ENCODE measurements around the gene CDC42BPB. TPM values are rescaled to one million over a fixed set of nuclear protein-coding genes. Genes with fewer than 3 reads are reported as not detected.
"Not testable (repeated sequence)": the region's sequence is repeated elsewhere in the genome, so short reads cannot be mapped to it uniquely, and the experiment has no call there.

The CDC42BPB gene
- total RNA-seq, 1 donor from 2014 or later = 131 TPM

DNA sequence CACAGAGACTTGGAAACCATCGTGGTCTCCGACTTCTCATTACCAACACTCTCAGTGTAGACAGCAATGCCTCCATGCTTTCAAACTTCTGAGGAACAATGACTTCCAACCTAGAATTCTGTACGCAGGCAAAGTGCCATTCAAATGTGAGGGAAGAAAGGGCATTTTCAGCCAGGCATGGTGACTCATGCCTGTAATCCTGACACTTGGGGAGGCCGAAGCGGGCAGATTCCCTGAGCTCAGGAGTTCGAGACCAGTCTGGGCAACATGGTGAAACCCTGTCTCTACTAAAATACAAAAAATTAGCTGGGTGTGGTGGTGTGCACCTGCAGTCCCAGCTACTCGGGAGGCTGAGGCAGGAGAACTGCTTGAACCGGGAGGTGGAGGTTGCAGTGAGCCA lies 9.9 kb downstream of the CDC42BPB start:
- not testable (repeated sequence) for DNase-seq (ENCODE audit: low spot score)

DNA sequence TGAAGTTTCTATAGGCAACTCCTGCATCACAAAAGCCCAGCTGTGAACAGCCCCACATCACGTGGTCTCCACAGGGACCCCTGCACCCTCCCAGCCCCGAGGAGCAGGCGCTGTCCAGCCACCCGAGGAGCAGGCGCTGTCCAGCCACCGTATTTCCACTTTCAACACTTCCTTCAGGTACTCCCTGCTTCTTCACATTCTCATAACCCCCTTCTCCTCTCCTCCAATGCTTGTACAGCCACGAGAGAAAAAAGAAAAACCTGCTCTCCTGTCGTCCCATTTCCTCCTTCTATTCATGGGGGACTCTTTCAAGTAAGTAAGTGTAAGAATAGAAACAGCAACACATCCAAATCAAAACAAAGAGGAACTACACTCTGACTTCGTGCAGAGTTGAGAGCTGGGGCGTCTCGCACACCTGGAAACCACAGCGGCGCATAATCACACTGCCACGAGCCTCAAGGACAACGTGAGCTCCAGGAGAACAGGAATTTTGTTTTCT lies 11.9 kb downstream of the CDC42BPB start:
- DNase-seq (ENCODE audit: low spot score) = no peak

DNA sequence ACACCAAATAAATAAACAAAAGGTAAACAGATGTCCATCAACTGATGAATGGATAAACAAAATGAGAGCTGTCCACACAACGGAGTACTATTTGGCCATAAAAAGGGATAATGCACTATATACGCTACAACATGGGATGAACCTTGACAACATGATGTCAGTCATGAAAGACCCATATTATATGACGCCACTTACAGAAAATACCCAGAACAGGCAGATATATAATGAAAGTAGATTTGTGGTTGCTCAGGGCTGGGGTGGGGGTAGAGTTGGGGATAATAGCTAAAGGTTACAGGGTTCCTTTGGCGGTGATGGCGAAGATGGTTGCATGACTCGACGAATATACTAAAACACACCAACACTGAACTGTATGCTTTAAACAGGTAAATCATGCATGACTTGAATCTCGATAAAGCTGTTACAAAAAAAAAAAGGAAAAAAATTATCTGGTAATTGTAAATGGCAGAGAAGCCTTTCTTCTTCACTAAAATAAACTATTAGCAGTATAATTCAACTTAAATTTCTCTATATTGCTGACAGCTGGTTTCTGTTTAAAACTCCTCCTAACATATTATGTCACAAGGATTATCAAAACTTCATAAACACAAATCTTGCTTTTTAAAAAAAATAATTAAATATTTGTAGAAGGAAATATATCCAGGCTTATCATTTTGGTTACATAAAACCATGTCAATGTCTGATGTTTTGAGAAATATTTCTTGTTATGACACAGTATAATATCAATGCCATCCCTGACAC lies 13.9 kb downstream of the CDC42BPB start:
- no peak for DNase-seq (ENCODE audit: low spot score)

DNA sequence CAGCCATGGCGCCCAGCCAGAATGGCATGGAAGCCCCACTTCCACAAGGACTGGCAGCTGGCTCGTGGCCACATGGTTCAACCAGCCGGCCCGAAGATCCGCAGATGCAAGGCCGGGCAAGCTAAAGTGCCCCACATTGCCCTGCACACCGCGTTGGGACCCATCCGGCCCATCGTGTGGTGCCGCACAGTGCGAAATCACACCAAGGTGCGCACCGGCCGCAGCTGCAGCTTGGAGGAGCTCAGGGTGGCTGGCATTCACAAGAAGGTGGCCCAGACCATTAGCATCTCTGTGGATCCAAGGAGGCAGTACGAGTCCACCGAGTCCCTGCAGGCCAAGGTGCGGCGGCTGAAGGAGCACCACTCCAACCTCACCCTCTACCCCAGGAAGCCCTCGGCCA lies 15.9 kb downstream of the CDC42BPB start:
- DNase-seq (ENCODE audit: low spot score) = no peak

DNA sequence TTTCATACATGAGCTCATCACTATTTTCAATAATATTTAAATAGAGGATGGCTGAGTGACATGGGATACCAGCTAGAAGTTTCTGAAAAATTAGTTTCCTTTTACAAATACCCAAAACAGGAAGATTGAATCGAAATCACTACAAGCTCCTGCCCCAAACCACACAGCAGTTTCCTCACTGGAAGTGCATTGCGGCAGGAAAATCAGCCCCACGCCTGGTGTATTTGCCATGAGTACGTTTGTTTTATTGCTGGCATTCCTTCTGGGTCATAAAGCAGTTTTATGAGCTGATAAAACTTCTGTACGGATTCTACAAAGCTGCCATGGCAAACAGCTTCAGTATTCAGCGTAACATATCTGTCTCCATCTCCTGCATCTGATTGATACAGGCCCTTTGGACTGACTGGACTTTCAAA lies 23.7 kb downstream of the CDC42BPB start:
- no peak for DNase-seq (ENCODE audit: low spot score)

DNA sequence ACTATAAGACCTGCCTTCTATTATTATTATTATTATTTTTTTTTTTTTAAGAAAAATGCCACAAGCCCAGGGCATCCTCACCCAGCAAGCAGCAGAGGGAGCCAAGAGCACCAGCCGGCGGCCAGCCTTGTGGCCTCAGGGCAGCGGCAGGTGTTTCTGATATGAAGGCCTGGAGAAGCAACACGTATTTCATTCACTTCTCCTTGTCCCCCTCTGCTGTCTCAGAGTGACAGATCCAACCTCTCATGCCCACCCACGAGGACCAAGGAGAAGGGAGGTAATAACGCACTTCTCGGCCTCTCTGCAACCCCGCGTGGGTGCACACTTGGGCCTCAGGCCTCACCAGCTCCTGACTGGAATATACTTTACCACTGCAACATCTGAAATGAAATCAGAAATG lies 25.4 kb downstream of the CDC42BPB start:
- DNase-seq (ENCODE audit: low spot score) = no peak

DNA sequence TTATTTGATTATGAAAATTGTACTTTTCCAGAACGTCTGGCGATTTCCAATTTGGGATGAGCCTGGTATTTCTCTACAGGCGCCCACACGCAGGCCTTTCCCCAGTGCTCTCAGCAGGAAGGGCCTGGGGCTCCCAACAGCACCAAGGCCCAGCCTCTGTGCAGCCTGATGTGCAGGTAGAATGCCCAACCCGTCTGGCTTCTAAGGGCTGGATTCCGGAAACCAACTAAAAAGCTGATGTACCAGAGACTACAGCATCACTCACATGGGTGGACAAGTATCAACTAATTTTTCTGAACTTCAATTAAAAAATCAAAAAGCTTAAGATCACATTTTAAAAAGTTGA lies 25.8 kb downstream of the CDC42BPB start:
- no peak for DNase-seq (ENCODE audit: low spot score)

DNA sequence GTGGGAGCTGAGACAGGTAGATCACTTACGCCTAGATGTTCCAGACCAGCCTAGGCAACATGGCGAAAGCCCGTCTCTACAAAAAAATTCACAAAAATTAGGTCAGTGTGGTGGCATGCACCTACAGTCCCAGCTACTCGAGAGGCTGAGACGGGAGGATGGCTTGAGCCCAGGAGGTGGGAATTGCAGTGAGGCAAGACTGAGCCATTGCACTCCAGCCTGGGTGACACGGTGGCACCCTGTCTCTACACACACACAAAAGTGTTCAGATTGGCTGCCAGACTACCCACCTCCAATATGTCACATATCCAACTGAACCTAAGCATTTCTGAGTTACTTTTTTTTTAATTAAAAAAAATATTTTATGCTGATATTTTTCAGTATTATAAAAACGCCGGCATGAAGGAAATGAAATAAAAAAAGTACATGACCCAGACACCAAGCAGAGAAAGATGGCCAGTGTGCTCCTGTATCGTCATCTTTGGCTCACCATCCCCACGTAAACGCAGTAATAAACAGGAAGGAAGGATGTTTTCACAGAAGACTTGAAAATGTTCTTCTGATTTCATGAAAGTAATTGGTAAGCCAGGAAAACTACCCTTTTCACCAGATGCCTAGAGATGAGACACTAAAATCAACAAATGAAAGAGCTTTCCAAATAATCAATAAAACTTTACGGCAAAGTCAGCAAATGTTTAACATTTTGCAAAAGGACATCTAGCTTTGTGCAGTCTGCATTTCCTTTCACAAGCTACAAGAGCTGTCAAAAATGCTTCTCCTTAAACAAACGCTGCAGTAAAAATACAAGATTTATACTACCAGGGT lies 26.4 kb downstream of the CDC42BPB start:
- DNase-seq (ENCODE audit: low spot score) = no peak

DNA sequence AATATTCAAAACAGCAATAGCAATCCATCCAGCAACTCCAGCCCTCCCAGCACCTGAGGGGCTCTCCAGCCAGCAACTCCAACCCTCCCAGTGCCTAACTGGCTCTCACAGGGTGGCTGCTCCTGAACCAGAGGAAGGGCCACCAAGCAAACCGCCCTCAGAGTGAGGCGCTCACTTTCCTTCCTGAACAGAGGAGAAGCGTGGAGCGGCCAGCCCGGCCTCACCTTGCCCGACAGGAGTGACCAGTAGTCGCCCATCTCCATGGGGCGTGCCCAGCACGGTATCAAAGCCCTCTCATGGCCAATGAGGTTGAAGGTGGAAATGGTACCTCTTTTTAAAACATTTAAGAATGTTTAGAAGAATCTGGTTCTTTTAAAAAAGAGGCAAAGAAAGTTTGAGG lies 27.4 kb downstream of the CDC42BPB start:
- DNase-seq (ENCODE audit: low spot score) = no peak

DNA sequence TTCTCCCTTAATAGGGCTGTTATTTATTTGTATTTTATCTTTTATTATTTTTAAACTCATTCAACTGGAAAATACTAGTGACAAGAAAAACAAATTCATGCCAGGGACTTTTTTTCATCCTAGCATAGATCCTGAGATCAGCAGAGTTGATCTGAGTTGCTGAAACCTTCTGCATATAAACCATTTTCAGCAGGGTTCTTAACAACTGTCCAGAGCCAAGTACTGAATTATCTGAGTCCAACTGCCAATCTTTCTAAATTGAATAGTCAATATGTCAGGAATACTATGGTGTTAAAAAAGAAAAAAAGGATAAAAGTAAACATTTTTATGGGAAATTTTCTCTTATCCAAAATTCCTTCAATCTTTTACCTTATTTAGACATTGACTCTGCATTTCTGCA lies 28.6 kb downstream of the CDC42BPB start:
- DNase-seq (ENCODE audit: low spot score) = no peak

DNA sequence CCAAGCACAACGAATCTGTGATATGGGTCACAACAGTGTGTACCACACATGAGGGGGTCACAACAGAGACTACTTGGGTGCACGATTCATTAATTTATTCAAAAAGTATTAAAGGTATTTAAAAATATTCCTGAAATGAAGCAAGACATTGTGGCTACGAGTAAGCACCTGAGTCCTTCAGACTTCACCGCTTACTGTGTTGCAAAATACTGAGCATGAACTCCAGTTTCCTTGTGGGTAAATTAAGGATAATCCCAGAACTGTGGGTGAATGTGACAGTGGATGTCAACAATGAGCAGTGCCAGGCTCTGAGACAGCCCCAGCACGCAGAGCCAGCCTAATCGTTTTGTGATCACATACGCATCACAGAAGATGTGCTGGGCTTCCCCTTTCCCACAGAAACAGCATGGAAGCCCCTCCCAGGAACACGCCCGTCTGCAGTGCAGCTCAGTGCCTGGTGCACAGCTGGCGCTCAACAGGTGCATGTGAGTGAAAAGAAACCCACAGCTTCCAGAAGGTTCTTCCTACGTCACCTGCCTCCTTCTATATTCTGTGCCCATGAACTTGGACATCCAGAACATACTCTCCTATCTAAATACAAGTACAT lies 29.1 kb downstream of the CDC42BPB start:
- DNase-seq (ENCODE audit: low spot score) = no peak

DNA sequence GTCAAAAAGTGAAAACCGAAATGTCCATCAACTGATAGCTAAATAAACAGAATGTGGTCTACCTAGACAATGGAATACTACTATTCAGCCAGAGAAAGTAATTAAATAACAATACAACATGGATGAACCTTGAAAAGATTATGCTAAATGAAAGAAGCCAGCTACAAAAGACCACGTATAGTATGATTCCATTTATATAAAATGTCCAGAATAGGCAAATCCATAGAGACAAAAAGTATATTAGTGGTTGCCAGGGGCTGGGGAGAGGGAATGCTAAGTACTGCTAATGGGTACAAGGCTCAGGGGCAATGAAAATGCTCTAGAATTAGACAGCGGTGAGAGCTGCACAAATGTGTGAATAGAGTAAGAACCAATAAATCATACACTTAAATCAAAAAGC lies 29.9 kb downstream of the CDC42BPB start:
- DNase-seq (ENCODE audit: low spot score) = no peak

DNA sequence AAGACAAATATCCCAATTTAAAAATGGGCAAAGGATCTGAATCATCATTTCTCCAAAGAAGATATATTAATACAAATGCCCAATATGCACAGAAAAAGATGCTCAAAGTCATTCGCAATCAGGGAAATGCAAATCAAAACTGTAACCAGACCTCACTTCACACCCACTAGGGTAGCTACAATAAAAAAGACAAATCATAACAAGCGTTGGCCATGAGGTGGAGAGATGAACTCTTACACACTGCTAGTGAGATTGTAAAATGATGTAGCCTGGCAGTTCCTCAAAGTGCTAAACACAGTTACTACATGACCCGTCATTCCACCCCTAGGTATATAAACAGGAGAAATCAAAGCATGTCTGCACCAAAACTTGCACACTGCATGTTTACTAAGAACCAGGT lies 30.4 kb downstream of the CDC42BPB start:
- no peak for DNase-seq (ENCODE audit: low spot score)

DNA sequence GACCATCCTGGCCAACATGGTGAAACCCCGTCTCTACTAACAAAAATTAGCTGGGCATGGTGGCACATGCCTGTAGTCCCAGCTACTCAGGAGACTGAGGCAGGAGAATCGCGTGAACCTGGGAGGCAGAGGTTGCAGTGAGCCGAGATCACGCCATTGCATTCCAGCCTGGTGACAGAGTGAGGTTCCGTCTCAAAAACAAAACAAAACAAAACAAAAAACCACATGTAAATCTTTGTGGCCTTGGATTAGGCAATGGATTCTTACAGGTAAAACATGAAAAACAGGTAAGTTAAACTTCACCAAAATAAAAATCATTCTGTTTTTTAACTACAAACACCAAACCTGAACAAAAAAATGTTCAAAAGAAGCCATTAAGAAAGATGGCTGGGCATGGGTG lies 31.2 kb downstream of the CDC42BPB start:
- not testable (repeated sequence) for DNase-seq (ENCODE audit: low spot score)

DNA sequence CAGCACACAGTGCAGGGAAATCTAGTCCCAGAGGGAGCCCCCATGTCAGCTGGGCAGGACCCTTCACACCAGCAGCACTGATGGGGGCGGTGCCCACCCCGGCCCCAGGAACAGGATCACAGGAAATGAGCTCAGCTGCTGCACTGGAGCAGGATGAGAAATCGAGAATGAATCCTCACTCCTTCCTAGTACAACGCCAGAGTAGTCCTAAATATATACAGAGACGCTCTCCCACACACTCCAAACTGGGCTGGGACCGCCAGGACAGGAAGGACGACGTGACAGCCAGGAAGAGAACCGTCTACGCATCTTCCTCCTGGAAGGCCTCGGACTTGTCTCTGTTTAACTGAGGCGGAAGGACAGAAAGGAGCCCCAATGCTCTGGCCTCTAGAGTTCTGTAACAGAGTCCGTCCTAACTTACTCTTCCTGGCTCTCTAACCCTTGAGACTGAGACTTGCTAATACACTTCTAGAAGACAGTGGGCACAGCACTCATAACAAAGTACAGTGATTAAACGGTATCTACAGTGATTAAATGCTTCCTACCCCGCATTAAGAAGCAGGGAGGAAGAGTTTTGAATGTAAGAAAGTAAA lies 33.4 kb downstream of the CDC42BPB start:
- no peak for DNase-seq (ENCODE audit: low spot score)

DNA sequence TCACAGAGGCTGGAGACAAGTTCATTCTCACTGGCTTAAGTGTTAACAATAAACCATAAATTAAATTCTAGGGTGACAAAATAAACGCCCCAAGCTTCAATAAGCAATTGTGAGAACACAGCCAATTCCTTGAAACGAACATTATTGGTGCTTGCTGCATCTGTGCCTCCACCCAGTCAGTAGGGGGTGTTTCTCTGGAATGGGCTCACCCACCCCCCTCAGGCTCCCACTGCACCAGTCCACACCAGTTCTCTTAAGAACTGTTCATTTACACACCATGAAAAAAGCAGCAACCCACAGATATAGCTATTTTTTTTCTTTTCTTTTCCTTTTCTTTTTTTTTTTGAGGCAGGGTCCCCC lies 34.7 kb downstream of the CDC42BPB start:
- no peak for DNase-seq (ENCODE audit: low spot score)

DNA sequence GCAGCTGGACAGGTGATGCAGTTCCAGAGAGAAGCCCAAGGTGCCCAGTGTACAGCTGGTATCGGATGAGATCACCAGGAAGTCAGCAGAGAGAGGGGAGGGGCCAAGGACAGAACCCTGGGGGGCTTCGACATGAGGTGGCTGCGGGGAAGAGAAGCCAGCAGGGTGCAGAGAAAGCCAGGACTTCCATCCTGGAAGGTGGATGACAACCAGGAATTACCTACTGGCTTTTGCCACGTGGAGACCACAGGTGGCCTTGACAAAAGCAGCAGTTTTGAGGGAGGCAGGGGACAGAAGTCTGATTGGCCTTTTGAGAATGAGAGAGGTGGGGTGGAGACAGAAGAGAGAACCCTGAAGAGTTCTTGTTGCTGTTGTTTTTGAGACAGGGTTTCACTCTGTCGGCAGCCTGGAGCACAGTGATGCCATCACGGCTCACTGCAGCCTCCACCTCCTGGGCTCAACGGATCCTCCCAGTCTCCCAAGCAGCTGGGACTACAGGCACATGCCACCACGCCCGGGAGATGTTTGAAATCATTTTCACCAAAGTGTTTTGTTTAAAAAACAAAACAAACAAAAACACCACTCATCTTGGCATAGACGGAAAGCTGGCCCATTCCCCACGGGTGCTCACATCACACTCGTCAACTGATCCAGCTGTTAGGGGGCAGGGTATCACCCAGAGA lies 35.2 kb downstream of the CDC42BPB start:
- no peak for DNase-seq (ENCODE audit: low spot score)

DNA sequence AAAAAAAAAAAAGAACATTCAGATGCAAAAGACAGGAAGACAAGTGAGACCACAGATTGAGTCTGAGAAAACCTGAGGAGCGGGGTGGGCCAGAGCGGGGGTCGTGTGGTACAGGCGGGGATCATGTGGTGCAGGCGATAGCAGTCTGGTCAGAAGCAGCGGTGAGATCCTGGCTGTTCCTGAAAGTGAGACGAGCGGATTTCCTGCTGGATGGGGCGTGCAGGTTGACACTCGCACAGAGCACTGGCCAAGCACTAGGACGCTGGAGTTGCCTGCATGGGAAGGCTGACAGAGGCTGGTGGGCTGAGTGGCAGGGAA lies 35.7 kb downstream of the CDC42BPB start:
- no peak for DNase-seq (ENCODE audit: low spot score)

DNA sequence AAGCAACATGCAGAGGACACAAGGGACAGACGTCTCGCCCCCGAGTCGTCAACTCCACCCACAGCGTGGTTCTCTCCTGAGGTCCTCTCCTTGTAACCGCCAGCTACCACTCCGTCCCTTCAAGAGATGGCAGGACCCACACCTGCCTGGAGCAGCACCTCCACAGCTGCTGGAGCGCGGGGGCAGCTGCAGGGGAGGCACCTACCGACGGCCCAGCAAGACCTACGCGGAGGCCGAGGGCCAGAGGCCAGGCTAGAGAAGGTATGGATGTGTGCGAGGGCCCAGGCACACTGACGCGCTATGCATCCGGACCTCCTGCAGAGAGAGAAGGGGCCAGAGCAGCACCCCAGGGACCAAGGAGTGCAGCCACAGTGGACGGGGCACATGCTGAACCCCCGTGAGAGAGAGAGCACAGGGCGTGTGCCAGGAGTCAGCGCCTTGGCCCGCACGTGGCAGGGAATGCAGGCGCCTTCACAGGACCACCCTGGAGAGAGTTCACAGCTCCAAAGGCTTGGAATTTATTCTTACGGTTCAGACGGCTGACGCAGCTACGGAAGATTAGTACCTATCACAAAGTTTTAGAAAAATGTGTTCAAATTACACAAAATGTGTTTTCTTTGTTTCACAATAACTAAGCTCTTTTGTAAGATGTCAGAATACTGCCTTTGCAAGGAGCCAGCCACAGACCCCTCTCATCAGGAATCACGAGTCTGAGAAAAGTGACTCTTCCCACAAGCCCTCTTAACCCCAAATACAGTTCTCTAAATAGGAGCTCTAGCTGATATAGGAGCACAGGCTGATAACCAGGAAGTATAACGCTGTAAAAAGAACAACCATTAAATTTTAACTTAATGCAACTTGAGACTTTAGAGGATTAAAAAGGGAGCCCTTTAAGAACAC lies 36.8 kb downstream of the CDC42BPB start:
- DNase-seq (ENCODE audit: low spot score) = no peak

DNA sequence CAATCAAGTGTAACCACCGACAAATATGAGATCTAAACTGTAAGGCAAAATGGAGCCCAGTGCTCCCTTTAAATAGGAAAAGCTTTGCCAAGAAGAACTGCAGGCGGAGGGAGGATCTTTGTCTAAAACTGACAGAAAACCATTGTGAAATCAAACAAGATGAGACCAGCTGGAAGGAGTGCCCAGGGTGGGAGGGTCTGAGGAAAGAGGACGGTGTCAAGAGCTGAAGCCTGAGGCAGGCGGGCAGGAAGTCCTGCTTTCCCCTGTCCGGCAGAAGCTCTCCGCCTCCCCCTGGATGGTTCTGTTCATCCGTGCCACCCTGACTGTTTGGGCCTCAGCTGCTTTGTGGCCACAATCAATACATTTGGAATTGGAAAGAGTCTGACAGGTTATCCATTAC lies 37.5 kb downstream of the CDC42BPB start:
- DNase-seq (ENCODE audit: low spot score) = no peak

DNA sequence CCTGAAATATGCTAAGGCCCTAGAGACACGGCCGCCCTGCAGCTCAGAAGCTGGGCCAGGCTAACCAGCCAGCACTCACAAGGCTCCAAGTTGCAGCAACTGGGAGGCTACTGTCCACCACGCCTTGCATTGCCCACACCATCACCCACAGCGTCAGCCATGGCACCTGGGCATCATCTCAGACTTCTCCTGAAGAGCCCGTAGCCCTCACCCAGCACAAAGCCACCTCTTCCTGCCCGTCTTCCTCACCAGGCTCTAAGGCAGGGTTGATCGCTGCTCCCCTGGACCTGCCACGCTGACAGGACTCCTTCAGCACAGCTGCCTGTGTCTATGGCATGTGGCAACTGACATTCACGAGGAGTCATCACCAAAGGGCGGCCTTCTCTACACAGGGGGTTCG lies 38.1 kb downstream of the CDC42BPB start:
- DNase-seq (ENCODE audit: low spot score) = no peak

Measured in ureter (tissue), 1 donor.